Measurements from ENCODE around the gene FUT8. TPM values are rescaled to one million over a fixed set of nuclear protein-coding genes. Genes with fewer than 3 reads are reported as not detected.

FUT8 gene
- total and polyA plus RNA-seq, 2 donors (not counting 1 experiment from before 2014, with no cell fraction given), result 13.2 to 91.8 TPM

DNA sequence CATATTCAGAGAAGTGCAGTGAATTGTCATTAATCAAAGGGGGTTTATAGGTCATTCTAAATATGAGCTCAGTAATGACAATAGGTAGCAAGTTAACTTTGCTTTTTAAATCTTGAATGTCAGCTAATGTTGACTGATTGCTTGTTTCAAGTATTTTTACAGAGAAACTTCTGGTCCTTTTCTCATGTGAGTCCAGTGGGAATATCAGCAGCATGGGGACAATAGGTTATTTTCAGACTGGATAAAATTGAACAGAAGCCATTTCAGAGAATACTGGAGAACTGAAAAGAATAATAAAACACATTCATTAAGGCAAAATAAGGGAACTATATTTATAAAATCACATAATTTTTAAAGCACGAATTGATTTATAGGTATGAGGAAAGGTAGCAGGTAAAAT, 78.7 kb downstream of the FUT8 start:
- no peak overlapping the region for H3K9ac ChIP-seq (ENCODE audit: low read length)
- H2AFZ ChIP-seq (ENCODE audit: insufficient read depth, low read depth, low read length, poor library complexity, severe bottlenecking), result no peak overlapping the region
- H3K27me3 ChIP-seq (replicated peaks in 1 of 4; ENCODE audit: control extremely low read depth in 1 of 4, control insufficient read depth in 3 of 4, insufficient read depth in 4 of 4, low read length in 3 of 4), result no peaks in the 10 kb centered on the region
- POLR2A ChIA-PET, result interaction anchor here (0.6 kb wide), 1 partner anchor 322 kb away, joined by 5 read pairs; no protein-coding TSS in a partner anchor
- H3K4me3 ChIP-seq (ENCODE audit: control extremely low read depth in 1 of 5, extremely low read depth in 1 of 5, insufficient read depth in 1 of 5, low read depth in 2 of 5, low read length in 4 of 5), result no peak overlapping the region
- TF ChIP-seq, protein P1, sequence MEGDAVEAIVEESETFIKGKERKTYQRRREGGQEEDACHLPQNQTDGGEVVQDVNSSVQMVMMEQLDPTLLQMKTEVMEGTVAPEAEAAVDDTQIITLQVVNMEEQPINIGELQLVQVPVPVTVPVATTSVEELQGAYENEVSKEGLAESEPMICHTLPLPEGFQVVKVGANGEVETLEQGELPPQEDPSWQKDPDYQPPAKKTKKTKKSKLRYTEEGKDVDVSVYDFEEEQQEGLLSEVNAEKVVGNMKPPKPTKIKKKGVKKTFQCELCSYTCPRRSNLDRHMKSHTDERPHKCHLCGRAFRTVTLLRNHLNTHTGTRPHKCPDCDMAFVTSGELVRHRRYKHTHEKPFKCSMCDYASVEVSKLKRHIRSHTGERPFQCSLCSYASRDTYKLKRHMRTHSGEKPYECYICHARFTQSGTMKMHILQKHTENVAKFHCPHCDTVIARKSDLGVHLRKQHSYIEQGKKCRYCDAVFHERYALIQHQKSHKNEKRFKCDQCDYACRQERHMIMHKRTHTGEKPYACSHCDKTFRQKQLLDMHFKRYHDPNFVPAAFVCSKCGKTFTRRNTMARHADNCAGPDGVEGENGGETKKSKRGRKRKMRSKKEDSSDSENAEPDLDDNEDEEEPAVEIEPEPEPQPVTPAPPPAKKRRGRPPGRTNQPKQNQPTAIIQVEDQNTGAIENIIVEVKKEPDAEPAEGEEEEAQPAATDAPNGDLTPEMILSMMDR (IDR thresholded peaks at IDR 0.05), result no peak
- CTCF ChIA-PET, result no interaction called here
- H3K9me3 Mint-ChIP-seq (ENCODE audit: insufficient read depth), result peaks cover 2% of the 10 kb centered on the region
- H3K27ac Mint-ChIP-seq, result no peak overlapping the region
- peaks cover 74% of the 10 kb centered on the region for H3K79me2 ChIP-seq (ENCODE audit: control insufficient read depth, insufficient read depth, low read length)
- no peak overlapping the region for H3K27ac ChIP-seq (ENCODE audit: low read length in 2 of 2)
- DNase-seq (no peak), ATAC-seq (ENCODE audit: low read depth) (no peak)
- peaks cover 0 to 11% of the 10 kb centered on the region in 2 donors for H3K4me1 ChIP-seq (ENCODE audit: control insufficient read depth in 2 of 2, insufficient read depth in 2 of 2, low read length in 2 of 2)
- WGBS (ENCODE audit: insufficient coverage), result no CpG with 5 or more reads among the region's 1 CpG
- H3K4me1 Mint-ChIP-seq, result peaks cover 44% of the 10 kb centered on the region
- peaks cover 0 to 5% of the 10 kb centered on the region in 2 experiments for H3K36me3 ChIP-seq (replicated peaks in 1 of 2; ENCODE audit: control extremely low read depth in 1 of 2, control insufficient read depth in 1 of 2, extremely low read depth in 1 of 2, insufficient read depth in 2 of 2, low read length in 1 of 2)
- no peaks in the 10 kb centered on the region for H3K27me3 Mint-ChIP-seq
- intact Hi-C loops (cut with micrococcal nuclease), result no loop called here
- H3K4me2 ChIP-seq (replicated peaks; ENCODE audit: low read depth, low read length, poor library complexity, severe bottlenecking), result no peak overlapping the region
- H4K20me1 ChIP-seq (ENCODE audit: control insufficient read depth, insufficient read depth, low read length, poor library complexity, severe bottlenecking), result peaks cover 12% of the 10 kb centered on the region
- peaks cover 4 to 6% (median 6%) of the 10 kb centered on the region in 3 donors for H3K9me3 ChIP-seq (ENCODE audit: control extremely low read depth in 1 of 3, control insufficient read depth in 2 of 3, insufficient read depth in 1 of 3, low read length in 2 of 3)
- H3K4me3 Mint-ChIP-seq, result no peak overlapping the region

DNA sequence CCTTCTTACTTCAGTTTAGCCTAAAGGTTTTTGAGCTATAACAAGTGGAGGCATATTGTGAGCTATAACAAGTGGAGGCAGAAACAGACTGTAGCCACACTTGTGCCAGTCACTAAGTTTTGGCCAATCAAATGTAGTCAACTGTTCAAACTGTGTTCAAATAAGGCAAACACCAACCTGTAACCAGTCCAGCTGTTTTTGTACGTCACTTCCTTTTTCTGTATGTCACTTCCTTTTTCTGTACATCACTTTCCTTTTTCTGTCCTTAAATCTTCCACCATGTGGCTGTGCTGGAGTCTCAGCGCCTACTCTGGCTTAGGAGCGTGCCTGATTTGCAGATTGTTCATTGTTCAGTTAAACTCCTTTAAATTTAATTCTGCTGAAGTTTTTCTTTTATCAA, 79.7 kb downstream of the FUT8 start:
- no peak overlapping the region for H2AFZ ChIP-seq (ENCODE audit: insufficient read depth, low read depth, low read length, poor library complexity, severe bottlenecking)
- ATAC-seq (ENCODE audit: low read depth) (no peak), DNase-seq (peak; percentile 25)
- Mint-ChIP-seq H3K9me3 (ENCODE audit: insufficient read depth) (peaks cover 2% of the 10 kb centered on the region), H3K27ac (no peak overlapping the region), H3K4me1 (peaks cover 42% of the 10 kb centered on the region), H3K4me3 (no peak overlapping the region), H3K27me3 (no peaks in the 10 kb centered on the region)
- H3K27me3 ChIP-seq (replicated peaks in 1 of 4; ENCODE audit: control extremely low read depth in 1 of 4, control insufficient read depth in 3 of 4, insufficient read depth in 4 of 4, low read length in 3 of 4), result no peaks in the 10 kb centered on the region
- H3K4me1 ChIP-seq (ENCODE audit: control insufficient read depth in 2 of 2, insufficient read depth in 2 of 2, low read length in 2 of 2), result peaks cover 0 to 11% of the 10 kb centered on the region in 2 donors
- 89% methylated on average over 1 of the region's 3 CpGs for WGBS (ENCODE audit: insufficient coverage)
- TF ChIP-seq, protein P1 (IDR thresholded peaks at IDR 0.05), result no peak
- no peak for TF ChIP-seq EZH2 (IDR thresholded peaks at IDR 0.05; ENCODE audit: borderline replicate concordance, insufficient read depth, low read depth, low read length, poor library complexity, severe bottlenecking)
- intact Hi-C loops (cut with micrococcal nuclease), result no loop called here
- peaks cover 4 to 5% of the 10 kb centered on the region in 2 experiments for H3K36me3 ChIP-seq (replicated peaks in 1 of 2; ENCODE audit: control extremely low read depth in 1 of 2, control insufficient read depth in 1 of 2, extremely low read depth in 1 of 2, insufficient read depth in 2 of 2, low read length in 1 of 2)
- H3K9ac ChIP-seq (ENCODE audit: low read length), result no peak overlapping the region
- H3K79me2 ChIP-seq (ENCODE audit: control insufficient read depth, insufficient read depth, low read length), result peaks cover 74% of the 10 kb centered on the region
- no peak overlapping the region for H3K4me3 ChIP-seq (ENCODE audit: control extremely low read depth in 1 of 5, extremely low read depth in 1 of 5, insufficient read depth in 1 of 5, low read depth in 2 of 5, low read length in 4 of 5)
- H3K9me3 ChIP-seq (ENCODE audit: control extremely low read depth in 1 of 3, control insufficient read depth in 2 of 3, insufficient read depth in 1 of 3, low read length in 2 of 3), result peaks cover 6 to 8% (median 6%) of the 10 kb centered on the region in 3 donors
- no peak overlapping the region for H3K27ac ChIP-seq (ENCODE audit: low read length in 2 of 2)
- H4K20me1 ChIP-seq (ENCODE audit: control insufficient read depth, insufficient read depth, low read length, poor library complexity, severe bottlenecking), result peaks cover 6% of the 10 kb centered on the region
- no peak overlapping the region for H3K4me2 ChIP-seq (replicated peaks; ENCODE audit: low read depth, low read length, poor library complexity, severe bottlenecking)
- ChIA-PET POLR2A (no interaction called here), CTCF (no interaction called here)
